ENCODE measurements around the gene ADAMTS6. TPM values are rescaled to one million over a fixed set of nuclear protein-coding genes. Genes with fewer than 3 reads are reported as not detected.
"Not testable (repeated sequence)": the region's sequence is repeated elsewhere in the genome, so short reads cannot be mapped to it uniquely, and the experiment has no call there.

ADAMTS6 gene
- total RNA-seq, 1 donor from 2014 or later, result 21.5 TPM

GRCh38 chr5:65383859-65384258, 97.9 kb downstream of the ADAMTS6 start:
- no peaks in the 10 kb centered on the region for H3K9me3 Mint-ChIP-seq (ENCODE audit: low read depth)
- no peak for DNase-seq (ENCODE audit: low spot score)
- H3K27me3 Mint-ChIP-seq (ENCODE audit: low read depth), result no peaks in the 10 kb centered on the region
- H3K4me3 Mint-ChIP-seq (ENCODE audit: unreplicated experiment), result no peak overlapping the region
- TF ChIP-seq CTCF (IDR thresholded peaks at IDR 0.05), result no peak
- H3K36me3 Mint-ChIP-seq (ENCODE audit: low read depth), result peaks cover 5% of the 10 kb centered on the region
- no peak overlapping the region for H3K27ac Mint-ChIP-seq (ENCODE audit: unreplicated experiment)
- peaks cover 5% of the 10 kb centered on the region for H3K4me1 Mint-ChIP-seq (ENCODE audit: low read depth)

- H3K4me1 Mint-ChIP-seq (ENCODE audit: low read depth), result peaks cover 5% of the 10 kb centered on the region
- peaks cover 5% of the 10 kb centered on the region for H3K36me3 Mint-ChIP-seq (ENCODE audit: low read depth)
- H3K27ac Mint-ChIP-seq (ENCODE audit: unreplicated experiment), result no peak overlapping the region
- H3K9me3 Mint-ChIP-seq (ENCODE audit: low read depth), result no peaks in the 10 kb centered on the region
- H3K4me3 Mint-ChIP-seq (ENCODE audit: unreplicated experiment), result no peak overlapping the region
- no peaks in the 10 kb centered on the region for H3K27me3 Mint-ChIP-seq (ENCODE audit: low read depth)
- TF ChIP-seq CTCF (IDR thresholded peaks at IDR 0.05), result peak; percentile 19
- no peak for DNase-seq (ENCODE audit: low spot score)
Observed at GRCh38 chr5:65382582-65382981, 99.1 kb downstream of the ADAMTS6 start.

GRCh38 chr5:65370505-65370904, 111.2 kb downstream of the ADAMTS6 start:
- H3K4me1 Mint-ChIP-seq (ENCODE audit: low read depth), result peaks cover 21% of the 10 kb centered on the region
- H3K9me3 Mint-ChIP-seq (ENCODE audit: low read depth); DNase-seq (ENCODE audit: low spot score); H3K36me3 Mint-ChIP-seq (ENCODE audit: low read depth); H3K4me3 Mint-ChIP-seq (ENCODE audit: unreplicated experiment); H3K27me3 Mint-ChIP-seq (ENCODE audit: low read depth); H3K27ac Mint-ChIP-seq (ENCODE audit: unreplicated experiment): not testable (repeated sequence)

- Mint-ChIP-seq H3K4me1 (ENCODE audit: low read depth) (peaks cover 33% of the 10 kb centered on the region), H3K4me3 (ENCODE audit: unreplicated experiment) (no peak overlapping the region), H3K27ac (ENCODE audit: unreplicated experiment) (peak overlapping the region; percentile 73), H3K36me3 (ENCODE audit: low read depth) (no peaks in the 10 kb centered on the region), H3K27me3 (ENCODE audit: low read depth) (no peaks in the 10 kb centered on the region), H3K9me3 (ENCODE audit: low read depth) (peaks cover 2% of the 10 kb centered on the region)
- DNase-seq (ENCODE audit: low spot score), result no peak
- no peak for TF ChIP-seq CTCF (IDR thresholded peaks at IDR 0.05)
Observed at GRCh38 chr5:65366655-65367054, 115.1 kb downstream of the ADAMTS6 start.

- DNase-seq (ENCODE audit: low spot score), result no peak
- Mint-ChIP-seq H3K27me3 (ENCODE audit: low read depth) (no peaks in the 10 kb centered on the region), H3K36me3 (ENCODE audit: low read depth) (peaks cover 3% of the 10 kb centered on the region), H3K4me1 (ENCODE audit: low read depth) (peaks cover 28% of the 10 kb centered on the region), H3K27ac (ENCODE audit: unreplicated experiment) (no peak overlapping the region), H3K4me3 (ENCODE audit: unreplicated experiment) (no peak overlapping the region), H3K9me3 (ENCODE audit: low read depth) (no peaks in the 10 kb centered on the region)
- TF ChIP-seq CTCF (IDR thresholded peaks at IDR 0.05), result no peak
Observed at GRCh38 chr5:65364907-65365306, 116.8 kb downstream of the ADAMTS6 start.

GRCh38 chr5:65363499-65363898, 118.2 kb downstream of the ADAMTS6 start:
- Mint-ChIP-seq H3K27me3 (ENCODE audit: low read depth) (no peaks in the 10 kb centered on the region), H3K4me1 (ENCODE audit: low read depth) (peaks cover 28% of the 10 kb centered on the region), H3K27ac (ENCODE audit: unreplicated experiment) (no peak overlapping the region), H3K36me3 (ENCODE audit: low read depth) (peaks cover 3% of the 10 kb centered on the region), H3K9me3 (ENCODE audit: low read depth) (no peaks in the 10 kb centered on the region), H3K4me3 (ENCODE audit: unreplicated experiment) (no peak overlapping the region)
- no peak for TF ChIP-seq CTCF (IDR thresholded peaks at IDR 0.05)
- DNase-seq (ENCODE audit: low spot score), result no peak
